ENCODE results near the gene ACTR8.
A peak's percentile ranks its signal among the peaks of the same experiment; 100 is the strongest.

The ACTR8 gene

DNA sequence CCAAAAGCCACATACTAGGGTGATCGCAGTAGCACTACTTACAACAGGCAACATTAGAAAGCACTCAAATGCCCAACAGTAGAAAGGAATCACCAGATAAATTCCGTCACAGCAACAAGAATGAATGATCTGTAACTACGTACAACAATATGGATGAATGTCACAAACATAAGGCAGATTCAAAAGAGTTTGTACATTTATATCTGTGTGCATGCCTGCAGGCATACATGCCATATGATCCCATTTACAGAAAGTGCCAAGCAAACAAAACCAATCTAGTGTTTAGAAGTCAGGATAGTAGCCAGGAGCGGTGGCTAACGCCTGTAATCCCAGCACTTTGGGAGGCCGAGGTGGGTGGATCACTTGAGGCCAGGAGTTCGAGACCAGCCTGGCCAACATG is 32.0 kb downstream of the ACTR8 start:
- no peak for DNase-seq (ENCODE audit: low spot score)
- Histone ChIP-seq H3K4me3 (no peak overlapping the region), H3K27ac (no peak overlapping the region)
- TF ChIP-seq, protein P1, sequence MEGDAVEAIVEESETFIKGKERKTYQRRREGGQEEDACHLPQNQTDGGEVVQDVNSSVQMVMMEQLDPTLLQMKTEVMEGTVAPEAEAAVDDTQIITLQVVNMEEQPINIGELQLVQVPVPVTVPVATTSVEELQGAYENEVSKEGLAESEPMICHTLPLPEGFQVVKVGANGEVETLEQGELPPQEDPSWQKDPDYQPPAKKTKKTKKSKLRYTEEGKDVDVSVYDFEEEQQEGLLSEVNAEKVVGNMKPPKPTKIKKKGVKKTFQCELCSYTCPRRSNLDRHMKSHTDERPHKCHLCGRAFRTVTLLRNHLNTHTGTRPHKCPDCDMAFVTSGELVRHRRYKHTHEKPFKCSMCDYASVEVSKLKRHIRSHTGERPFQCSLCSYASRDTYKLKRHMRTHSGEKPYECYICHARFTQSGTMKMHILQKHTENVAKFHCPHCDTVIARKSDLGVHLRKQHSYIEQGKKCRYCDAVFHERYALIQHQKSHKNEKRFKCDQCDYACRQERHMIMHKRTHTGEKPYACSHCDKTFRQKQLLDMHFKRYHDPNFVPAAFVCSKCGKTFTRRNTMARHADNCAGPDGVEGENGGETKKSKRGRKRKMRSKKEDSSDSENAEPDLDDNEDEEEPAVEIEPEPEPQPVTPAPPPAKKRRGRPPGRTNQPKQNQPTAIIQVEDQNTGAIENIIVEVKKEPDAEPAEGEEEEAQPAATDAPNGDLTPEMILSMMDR (IDR thresholded peaks at IDR 0.05): no peak

DNA sequence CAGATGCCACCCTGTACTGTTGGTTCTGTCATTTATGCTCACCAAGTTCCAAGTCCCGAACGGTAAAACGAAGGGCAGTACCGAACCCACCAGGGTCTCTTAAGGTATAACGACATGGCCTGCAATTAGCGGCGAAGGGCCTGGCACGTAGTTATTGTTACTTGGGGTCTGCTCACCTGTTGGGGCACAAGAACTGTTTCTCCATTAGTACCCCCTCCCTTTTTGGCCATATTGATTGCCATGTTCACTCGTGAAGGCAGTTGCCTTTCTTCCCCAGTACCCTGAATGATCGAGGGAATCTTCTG is 35.1 kb downstream of the ACTR8 start:
- no peak for DNase-seq (ENCODE audit: low spot score)
- peak overlapping the region; percentile 83 for H3K4me3 ChIP-seq
- H3K27ac ChIP-seq: no peak overlapping the region
- TF ChIP-seq, protein P1 (IDR thresholded peaks at IDR 0.05): no peak

DNA sequence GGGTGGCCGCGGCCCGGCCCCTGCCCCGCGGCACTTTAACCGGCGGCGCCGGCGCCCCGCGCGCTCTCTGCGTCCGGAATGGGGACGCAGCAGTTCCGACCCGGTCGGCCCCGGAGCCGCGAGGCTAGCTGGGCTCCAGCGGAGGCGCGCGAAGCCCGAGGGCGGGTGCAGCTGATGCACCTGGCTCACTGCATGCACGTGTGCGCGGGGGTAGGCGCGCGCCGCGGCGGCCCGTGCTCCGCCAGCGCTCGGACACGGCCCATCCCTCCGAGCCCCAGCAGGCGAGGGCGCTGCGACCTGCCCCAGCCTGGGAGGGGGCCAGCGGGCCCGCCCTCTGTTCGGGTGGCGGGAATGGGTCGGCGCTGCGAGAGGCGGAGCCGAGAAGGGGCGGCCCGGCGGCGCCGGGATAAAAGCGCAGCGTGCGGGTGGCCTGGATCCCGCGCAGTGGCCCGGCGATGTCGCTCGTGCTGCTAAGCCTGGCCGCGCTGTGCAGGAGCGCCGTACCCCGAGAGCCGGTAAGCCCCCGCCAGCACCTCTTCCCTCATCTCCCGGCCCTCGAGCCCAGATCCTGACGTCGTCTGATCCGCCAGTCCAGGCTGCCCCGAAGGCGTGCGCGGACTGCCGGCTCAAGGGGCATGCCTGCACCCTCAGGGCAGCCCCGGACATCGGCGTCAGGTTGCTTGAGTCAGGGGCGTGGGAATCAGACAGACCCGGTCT is 35.7 kb downstream of the ACTR8 start, which contains the start of the genes CHDH and IL17RB:
Gene CHDH, minus strand, starts transcription at position 286 of the 717 bp plus-strand sequence. CDS start 22,411 bp downstream, outside the sequence.
Gene IL17RB, plus strand, starts transcription at position 435 of the 717 bp plus-strand sequence. Its CDS starts 21 bp downstream, at position 456.
- DNase-seq (ENCODE audit: low spot score): no peak
- TF ChIP-seq, protein P1 (IDR thresholded peaks at IDR 0.05): no peak
- Histone ChIP-seq H3K27ac (peak within 1 kb of the TSS; percentile 3 to 34), H3K4me3 (peak within 1 kb of the TSS; percentile 83)

DNA sequence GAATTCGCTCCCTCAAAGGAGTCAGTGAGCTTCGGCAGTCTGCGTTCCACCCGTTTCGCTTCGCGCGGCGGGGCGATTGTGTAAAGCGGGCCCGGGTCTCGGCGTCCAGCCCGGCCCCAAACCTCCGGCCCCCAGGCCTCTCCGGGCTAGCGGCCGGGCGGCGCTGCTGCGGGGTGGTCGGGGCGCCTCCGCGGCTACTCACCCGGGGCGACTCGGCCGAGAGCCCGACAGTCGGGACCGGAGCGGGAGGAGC is 36.1 kb downstream of the ACTR8 start:
- Histone ChIP-seq H3K4me3 (peak overlapping the region; percentile 83), H3K27ac (peak overlapping the region; percentile 3 to 34)
- no peak for DNase-seq (ENCODE audit: low spot score)
- TF ChIP-seq, protein P1 (IDR thresholded peaks at IDR 0.05): no peak

DNA sequence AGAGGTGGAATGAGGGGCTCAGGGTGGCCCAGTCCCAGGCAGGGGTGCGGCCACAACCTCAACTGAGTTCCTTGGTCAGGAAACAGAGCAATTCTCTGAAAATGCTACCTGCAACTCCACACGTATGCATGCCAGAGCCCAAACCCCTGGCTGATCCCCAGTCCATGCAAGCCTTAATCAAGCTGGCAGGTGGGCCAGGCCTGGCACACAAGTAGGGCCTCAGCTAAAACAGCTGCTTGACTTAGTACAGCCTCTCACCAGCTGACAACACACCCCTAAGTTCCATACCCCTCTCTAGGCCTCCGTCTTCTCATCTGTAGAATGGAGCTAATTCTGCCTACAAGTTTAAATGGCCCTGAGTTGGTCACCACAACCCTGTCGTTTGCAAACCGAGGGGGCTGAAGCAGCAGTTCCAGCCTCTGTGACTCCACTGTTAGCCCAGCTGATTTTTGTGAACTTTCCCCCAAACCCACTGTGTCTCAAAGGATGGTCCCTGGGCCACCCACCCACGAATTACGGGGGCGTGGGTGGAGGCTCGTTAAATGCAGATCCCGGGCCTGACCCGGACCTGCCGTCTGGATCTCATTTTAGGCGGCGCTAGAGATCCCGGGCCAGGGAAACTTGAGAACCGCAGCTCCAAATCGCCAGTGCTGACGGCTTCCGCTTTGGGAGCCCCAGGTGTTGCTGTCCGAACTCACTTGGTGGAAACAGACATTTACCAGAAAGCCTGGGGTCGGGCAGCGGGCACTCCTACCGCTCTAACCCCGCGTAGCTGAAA is 36.7 kb downstream of the ACTR8 start:
- TF ChIP-seq, protein P1 (IDR thresholded peaks at IDR 0.05): no peak
- peak overlapping the region; percentile 83 for H3K4me3 ChIP-seq
- no peak for DNase-seq (ENCODE audit: low spot score)
- peak overlapping the region; percentile 3 to 34 for H3K27ac ChIP-seq

DNA sequence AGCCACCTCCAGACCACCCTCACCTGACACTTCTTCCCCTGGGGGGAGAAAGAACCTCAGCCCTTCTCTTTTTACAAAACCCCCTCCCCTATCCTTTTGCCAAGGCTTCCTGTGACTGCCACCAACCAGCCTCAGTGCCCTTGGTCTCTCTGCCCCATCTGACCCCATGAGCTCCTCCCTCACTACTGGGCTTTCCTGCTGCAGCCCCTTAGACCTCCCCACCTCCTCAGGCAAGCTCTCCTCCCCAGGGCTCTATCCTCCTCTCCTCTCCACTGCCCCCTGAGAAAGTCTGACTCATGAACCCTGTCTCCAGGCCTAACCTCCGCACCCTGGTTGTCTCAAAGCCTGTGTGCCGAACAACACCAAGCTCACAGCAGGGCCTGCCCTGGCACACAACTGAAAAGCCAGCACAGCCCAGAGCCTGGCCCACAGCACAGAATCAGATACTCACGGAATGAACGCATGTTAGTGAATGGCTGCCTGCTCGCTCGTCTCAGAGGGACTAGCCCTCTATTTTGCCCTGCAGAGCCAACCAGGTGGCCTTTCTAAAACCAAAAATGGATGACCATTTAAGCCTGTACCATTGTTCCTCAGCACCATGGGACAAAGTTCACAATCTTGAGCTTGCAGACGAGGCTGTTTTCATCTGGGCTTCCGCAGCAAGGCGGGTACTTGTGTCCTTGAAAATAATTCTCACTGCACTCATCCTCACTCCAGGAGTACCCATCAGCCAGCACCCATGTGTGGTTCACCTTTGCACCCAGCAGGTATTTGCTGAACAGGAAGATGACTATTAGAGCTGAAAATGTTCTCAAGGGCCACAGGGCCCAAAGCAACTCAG is 37.5 kb downstream of the ACTR8 start:
- TF ChIP-seq, protein P1 (IDR thresholded peaks at IDR 0.05): no peak
- H3K4me3 ChIP-seq: no peak overlapping the region
- H3K27ac ChIP-seq: no peak overlapping the region
- DNase-seq (ENCODE audit: low spot score): no peak

Measured in coronary artery (tissue), 2 donors.